Cortex of kidney (tissue), 1 donor: ENCODE results near the gene DLG2.

Experiments
- DNase-seq: peaks from one replicate; lab custom pipeline; 2025; lab: John Stamatoyannopoulos, UW

DLG2 gene

DNA sequence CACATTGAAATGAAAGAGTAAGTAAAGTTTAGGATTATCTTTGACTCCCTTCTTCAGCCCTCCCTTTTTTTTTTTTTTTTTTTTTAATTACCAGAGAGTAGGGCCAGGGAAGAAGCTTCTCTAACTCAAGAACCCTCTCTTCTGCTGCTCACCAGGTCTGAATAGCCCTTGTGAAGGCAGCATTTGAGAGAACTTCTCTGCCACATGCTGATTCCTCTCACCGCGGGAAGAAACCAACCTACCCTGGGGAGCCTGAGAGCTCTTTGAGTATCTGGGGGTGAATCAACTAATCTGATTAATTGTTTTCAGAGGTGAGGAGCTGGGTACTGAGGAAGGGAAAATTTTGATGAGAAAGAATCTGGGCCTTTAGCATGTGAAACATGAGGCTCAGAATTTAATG, 1906.5 kb downstream of the DLG2 start:
- DNase-seq: no peak

DNA sequence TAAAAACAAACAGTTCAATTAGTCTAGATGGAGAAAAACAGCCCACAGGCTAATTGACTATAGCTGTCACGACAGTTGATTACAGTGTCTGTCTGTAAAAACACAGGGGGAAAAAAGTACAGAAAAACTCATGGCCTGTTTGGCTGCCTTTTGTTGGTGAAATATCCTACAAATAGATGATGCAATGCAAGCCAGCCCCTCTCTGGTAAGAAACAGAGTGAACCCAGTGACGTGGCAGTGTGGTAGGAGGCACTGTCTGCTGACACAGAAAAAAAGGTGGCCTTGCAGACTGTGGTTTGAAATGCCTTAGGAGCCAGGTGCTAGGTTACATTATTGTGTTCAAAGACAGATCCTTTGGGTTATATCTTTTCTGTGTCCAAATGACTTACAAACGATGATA, 1909.6 kb downstream of the DLG2 start:
- DNase-seq: no peak

DNA sequence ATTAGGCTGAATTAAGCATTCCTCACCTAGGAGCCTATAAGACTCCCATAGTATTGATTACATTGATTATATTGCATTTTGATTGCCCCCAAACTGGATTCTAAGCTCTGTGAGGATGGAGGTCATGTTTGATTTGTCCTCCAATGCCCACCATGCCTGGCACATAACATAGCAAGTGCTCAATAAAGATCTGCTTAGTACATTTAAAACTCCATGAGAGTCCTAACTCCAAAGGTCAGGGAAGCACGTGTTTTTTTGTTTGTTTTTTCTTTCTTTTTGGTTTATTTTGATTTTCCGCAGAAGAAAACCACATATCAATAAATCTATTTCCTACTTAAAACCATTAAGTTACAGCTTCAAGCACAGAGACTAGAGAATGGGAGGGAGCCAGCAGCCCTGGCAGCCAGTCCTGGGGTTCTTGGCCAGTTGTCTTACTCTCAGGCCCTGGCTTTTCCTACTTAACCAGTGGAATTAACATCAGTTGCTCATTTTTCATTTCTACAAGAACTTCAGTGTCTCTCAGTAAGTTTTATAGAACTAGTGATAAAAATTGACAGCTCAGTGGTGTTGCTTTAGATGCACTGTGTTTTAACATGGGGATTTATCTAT, 1911.1 kb downstream of the DLG2 start:
- DNase-seq: no peak

DNA sequence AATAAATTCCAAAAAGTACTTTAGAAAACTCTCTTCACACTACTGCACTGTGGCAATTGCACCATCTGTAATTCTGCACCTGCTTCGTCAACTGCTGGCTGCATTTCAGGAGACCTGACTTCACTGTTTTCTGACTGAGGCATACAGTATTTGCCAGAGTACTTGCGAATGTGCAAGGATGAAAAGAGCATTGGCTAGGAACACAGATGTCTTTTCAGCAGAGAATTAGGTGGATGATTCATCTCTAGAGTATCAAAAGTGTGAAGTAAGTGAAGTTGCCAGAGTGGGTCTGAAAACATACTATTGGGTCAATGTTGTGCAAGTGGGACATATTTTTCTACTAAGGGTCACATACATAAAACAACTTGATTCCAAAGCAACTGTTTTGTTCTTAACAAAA, 1913.4 kb downstream of the DLG2 start:
- DNase-seq: no peak

DNA sequence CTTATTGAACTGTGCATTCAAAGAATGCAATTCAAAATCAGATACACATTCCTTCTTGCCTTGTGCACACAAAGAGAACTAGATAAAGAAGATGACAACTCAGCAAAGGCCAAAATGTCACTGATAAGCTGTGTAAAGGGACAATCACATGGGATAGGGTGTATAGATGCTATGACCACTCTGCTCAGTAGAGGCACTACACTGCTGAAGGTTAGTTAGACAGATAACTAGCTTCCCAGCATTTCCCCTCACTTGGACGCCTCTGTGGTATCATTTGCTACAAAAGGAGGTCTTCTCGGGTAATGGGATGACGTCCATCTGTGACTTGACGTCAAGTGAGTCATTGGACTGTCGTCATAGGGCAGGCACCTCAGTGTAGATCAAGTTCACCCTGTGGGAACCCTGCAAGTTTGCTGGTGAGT, 1916.0 kb downstream of the DLG2 start:
- DNase-seq: no peak

DNA sequence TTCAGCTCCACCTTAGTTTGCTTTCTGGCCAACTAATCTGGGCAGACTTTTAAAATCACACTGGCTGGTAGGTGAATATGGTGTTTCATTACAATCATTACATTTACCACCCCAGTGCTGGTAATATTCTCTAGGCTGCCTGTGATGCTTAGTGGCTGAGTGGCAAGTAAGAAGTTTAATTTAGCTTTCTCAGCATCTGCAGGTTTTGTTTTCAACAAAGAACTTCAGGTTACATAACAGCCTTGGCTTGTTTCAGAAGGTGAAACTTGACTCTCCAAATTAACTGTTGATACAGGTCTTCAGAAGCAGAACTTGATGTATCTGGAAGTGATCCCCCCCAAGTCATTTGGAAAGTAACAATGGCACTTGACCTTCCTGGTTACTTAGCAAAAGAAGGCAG, 1917.7 kb downstream of the DLG2 start:
- DNase-seq: no peak

DNA sequence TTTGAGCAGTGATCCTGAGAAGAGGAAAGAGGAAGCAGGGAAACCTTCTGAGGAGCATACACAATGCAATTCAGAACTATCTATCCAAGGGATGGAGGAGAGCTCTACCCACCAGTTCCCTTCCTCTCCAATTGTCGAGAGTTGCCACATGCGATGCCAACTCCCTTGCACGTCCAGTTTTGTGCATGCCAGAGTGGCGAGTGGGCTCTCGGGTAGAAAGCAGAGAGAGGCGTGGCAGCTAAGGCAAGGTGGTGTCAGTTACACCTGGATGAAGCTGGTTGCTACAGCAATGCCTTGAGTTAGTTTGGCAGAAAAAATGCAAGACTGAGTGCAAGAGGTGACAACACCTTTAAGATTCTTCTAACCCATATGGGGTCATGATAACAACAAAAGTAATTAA, 1920.6 kb downstream of the DLG2 start:
- no peak for DNase-seq

DNA sequence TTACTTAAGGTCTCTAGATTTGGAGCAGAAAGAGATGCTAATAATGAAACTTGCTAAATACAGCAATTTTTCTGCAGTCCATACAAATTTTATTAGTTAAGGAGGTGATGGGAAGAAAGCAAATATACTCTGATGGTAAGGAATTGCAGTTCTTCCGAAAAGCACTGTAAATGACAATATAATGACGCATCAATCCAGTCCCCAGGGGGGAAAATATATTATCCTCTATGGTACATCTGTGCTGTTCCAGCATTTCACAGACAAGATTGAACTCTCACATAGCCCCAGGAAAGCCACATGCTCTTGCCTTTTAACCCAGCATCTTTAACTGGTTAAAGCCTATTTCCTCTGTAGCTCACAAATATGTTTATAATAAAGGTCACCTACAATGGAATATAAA, 1924.3 kb downstream of the DLG2 start:
- DNase-seq: no peak

DNA sequence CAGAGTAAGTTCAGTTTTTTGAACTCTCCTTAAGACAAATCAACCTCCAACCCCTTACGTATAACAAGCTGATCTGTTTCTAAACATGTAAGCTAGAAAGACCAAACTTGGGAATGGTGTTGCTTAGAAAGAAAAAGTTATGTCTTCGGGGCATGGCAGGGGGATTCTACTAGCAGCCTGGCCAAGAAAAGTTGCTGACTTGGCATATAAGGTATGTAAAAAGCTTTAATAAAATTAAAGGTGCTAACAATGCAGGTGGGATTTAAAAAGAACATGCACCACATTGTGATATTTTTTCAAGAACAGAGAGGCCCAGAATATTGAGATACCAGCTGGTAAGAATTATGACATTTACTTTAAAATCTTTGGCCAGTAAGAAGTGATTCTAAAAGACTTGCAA, 1929.6 kb downstream of the DLG2 start:
- no peak for DNase-seq

DNA sequence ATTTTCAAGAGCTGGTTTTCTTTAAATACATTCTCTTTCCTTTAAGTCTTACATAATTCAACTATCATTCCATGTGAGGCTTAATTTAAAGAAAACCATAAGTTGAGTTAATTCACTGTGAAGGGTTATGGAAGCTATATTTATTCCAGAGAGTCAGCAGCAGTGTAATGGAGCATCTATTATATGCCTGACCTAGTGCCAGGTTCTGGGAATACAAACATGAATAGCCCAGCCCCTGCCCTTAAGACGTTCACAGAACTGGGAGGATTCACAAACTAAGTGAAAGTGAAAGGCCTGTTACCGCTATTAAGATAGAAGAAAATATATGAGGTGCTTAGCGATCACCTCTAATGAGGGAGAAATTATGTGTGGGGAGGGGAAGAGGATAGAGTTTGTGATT, 1932.1 kb downstream of the DLG2 start:
- no peak for DNase-seq

DNA sequence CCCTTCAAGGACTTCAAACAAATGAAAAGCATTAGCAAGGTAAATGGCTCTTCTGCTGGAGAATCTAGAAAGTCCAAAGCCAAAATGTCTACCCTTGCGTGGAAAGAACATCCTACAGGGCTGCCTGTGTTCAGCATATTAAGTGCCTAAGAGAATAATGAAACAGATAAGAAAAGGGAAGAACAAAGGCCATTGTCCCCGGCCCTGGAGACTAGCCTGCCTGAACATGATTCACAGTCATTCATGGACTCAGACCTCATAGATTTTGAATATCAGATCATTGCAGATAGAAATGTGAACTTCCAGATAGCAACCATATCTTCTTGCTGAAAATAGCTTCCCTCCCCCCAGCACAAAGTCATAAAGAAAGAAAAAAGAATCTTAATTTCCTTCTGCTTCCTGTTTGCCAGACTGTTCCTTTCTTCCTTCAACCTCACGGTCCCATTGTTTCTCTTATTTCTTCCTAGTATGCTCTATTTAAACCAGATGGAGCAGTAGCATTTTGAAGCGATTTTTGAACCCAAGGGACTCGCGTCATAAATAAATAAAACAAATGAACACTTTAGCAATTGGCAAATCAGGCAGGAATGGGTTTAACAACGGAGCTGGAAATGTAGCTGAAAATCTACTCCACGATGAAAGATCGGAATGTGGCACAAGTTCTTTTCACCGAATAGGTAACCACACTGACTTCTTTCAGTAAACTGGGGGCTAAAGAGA, 1932.8 kb downstream of the DLG2 start:
- DNase-seq: no peak

DNA sequence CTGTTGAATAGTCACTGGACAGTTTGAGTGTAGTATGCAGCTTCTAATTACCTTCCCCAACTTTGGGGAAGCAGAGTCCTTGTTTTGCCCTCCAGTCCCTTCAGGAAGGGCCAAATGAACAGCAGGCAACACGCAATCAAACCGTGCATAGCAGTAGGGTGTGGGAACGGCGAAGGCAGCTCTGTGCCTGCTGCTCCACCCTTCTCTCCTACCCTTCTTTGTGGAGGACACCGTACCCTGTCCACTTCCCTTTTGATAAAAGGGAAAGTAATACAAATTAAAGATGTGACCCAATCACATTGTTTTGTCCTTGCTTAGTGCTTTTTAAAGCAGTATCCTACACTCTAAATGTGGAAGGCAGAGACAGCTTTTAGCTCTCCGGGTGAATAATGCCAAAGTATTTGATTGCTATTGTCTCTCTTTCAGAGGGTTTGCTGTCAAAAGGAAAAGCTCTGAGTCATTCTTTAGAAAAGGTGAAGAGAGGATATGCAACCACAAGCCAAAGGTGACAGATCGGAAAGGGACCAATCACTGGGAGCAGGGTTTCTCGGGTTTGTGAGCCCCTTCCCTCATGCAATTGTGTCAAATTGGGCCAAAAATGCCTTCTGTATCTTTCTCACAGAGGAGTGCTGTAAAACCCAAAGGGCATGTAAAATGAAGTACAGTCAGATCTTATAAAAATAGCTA, 1933.7 kb downstream of the DLG2 start:
- no peak for DNase-seq

DNA sequence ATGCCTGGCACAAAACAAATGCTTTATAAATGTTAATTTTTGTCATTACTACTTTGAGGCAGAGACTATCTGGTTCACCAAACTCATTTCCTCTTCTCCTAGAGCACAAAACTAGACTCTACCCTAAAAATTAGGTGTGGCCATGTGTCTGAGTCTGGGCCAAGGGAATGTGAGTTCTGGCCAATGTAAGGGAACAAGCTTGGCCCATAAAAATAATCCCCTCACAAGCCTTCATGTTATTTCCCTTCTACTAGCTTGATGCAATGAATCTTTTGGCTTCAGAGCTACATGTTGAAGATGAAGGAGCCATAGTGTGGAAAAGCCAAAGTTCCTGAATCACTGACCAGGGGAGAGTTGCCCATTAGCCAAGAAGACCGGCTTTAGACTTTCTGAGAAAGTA, 1934.5 kb downstream of the DLG2 start:
- DNase-seq: no peak

DNA sequence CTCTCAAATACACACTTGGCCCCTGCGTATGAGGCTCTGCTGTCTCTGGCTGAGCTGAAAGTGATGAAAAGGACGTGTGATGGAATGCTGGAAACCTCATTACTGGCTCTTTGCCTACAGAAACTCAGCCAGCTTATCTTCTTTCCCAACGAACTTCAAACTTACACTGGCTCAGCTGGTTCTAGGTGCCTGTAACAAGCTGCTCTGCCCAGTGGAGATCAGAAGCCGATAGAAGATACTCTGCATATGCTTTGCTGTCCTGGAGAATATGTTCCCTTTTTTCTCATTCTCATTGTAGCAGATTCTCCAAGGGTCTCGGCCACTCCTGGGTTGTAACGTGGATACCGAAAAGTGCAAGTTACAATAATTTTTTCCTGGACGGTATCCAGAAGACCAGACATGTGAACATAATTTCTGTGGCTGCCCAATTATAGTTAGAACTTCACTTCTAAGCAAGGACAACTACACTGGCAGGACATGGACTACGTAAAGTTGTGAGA, 1935.6 kb downstream of the DLG2 start:
- DNase-seq: no peak

DNA sequence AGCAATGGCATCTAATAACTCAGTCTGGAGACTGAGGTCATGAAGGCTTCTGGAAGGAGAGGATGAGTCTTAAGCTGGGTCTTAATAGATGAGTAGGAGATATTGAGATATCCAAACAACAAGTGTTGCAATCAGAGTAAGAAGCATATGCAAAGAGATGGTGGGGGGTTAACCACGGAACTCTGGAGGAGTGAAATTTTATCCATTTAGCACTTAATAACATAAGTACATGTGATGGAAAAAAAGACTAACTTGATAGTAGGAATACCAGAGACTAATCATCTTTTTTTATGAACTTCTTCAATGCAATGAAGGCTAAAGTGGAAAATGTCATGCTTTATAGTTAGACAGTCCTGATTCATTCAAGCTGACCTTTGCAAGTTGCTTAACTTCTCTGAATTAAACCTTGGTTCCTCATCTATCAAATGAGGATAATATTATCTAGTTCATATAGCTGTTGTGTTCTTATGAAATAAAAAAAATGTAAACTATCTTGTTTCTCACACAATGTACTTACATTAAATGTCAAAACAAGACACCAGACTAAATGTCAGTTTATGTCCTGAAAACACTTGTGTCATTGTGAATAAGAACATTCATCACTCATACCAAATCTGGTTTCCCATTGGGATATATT, 1937.9 kb downstream of the DLG2 start:
- no peak for DNase-seq

DNA sequence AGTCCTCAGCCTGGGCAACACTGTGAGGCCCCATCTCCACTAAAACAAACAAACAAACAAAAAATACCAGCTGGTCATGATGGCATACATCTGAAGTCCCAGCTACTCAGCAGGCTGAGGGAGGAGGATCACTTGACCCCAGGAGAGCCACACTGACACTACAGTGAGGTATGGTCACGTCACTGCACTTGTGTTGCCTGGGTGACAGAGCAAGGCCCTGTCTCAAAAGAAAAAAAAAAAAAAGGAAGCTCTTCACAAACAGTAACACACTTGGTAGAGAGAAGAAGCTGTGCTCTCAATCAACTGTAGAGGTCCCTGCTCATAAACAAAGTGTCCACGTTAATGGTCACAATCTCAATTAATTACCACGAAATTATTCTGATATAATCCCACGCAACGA, 1939.4 kb downstream of the DLG2 start:
- no peak for DNase-seq

DNA sequence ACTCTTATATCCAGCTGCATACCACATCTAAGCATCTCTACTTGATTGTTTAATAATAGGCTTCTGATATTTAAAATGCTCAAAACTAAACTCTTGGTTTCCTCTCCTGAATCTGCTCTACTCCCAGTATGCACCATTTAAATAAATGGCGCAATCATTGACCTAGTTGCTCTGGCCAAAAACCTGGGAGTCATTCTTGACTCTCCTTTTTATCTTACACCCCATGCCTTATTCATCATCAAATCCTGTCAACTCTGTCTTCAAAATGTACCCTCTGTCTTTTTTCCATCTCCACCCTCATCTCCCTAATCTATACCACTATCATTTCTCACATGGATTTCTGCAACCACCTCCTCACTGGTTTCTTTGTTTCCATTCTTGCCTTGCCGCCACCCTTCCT, 1941.4 kb downstream of the DLG2 start:
- no peak for DNase-seq

DNA sequence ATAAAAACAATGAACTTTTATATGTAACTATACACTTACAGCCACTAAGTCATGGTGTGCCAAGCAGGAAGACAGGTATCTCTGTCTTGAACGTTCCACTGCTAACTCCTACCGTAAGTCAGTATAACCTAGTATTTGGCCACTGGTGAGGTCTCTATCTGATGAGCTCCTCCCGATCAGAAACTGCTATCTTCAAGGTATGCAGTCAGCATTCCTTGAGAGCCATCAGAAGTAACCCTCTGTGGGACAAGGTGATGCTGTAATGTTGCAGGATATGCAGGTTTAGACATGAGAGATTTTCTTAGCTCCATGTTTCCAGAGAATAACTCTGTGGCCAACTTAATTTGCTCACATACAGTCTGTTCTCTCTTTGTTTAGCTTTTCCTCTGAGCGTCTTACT, 1943.1 kb downstream of the DLG2 start:
- no peak for DNase-seq

DNA sequence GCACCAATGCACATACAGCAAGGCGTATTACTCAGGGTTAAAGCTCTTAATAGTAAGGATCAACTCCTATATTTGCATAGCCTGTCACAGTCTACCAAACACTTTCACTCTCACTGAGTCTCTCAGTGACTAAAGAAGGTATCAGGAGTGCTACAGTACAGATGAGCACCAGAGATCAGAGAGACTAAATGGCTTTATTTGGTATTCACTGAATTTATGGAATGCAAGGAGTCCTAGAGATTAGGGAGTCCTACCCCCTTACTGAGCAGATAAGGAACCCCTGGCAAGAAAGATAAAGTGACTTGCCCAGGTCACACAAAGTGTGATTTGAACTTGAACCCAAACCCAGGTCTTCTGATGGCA, 1944.6 kb downstream of the DLG2 start:
- no peak for DNase-seq

DNA sequence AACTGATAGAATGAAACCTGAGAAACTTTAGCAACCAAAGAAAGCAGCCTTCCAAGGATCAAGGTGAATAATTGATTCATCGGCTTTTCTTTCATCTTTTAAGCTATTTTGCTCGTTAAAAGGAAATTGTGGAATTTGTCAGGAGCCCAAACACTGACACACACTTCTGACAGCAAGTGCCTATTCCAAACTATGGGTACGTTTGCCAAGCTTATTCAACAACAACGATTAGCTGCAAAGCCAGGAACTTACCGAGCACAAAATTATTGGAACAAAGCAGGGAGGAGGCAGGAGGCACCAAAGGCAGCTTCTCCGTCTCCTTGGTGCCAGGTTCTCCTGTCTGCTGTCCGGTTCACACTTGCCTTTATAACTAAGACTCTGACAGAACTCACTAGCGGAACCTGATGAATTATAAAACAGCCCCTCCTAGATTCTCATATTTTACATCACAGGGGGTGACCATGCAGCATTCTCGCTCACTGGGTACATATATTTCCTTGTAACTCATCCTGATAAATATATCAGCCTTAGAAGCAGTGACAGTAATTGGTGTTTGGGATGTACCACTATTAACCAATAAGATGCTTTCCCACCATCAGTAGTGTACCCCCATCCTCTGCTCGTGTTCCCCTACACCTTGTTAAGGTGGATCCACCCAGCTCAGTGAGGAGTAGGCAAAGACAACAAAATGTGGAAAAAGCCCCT, 1945.1 kb downstream of the DLG2 start:
- no peak for DNase-seq

DNA sequence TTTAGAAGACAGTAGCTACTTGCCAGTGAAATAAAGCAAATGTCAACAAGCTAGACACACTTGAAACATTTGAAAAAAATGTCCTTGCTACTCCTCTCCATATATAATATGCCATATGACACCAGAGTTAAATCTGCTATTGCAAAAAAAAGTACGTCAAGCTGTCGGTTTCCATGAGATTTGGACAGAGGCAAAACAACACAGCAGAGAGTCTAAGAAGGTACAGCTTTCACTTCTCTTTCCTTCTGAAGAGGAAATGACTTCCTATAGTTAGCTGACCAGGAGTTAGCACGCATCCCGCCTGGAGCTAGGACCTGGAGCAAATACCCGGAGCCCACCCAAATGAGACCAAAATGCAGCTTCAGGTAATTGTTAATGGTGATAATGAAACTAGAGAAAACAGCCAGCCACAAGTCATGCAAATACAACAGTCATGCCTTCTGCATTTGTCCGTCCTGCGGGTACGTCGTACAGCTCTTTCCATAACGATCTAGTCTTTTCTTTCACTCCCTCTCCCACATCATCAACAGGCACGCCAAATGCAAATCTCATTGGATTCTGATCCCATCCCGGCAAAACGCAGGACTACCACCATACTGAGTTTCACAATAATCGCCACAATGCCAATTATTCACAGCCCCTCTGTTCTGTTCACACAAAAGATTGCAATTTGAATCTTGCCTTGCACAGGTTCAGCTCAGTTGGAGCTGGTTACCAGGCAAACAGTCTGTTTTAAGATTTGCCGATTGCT, 1945.9 kb downstream of the DLG2 start:
- DNase-seq: no peak

DNA sequence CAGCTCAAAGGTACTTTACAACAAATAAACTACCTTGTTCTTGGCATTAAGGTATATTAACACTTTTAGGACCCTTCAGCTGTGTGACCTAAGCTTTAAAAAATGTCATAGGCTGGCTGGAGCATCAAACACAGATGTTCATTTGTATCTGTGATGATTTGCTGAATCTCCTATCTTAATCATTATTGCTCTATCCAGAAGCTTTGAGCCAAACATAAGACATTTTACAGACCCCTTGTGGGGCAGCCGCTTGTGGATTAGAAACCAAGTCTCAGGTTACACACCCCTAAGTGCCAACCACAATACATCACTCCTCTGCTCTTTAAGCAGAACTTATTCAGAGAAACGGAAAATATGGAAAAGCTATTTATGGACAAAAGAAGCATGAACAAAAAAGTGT, 1946.8 kb downstream of the DLG2 start:
- no peak for DNase-seq
